ENCODE measurements around the gene TMEM238. TPM values are rescaled to one million over a fixed set of nuclear protein-coding genes. Genes with fewer than 3 reads are reported as not detected.

The TMEM238 gene
- total and polyA plus RNA-seq, 9 of the 15 experiments (the other 6 are each of a cell fraction or from before 2014, with no cell fraction given): 0.18 to 5.1 (median 1.3) TPM; not detected in 4

GRCh38 chr19:55368701-55369563 lies 15.2 kb downstream of the TMEM238 start (continued):
- TF ChIP-seq HMBOX1 (IDR thresholded peaks at IDR 0.05) (no peak), ZNF174 (CRISPR knock-in tag; IDR thresholded peaks at IDR 0.05) (no peak), GABPB2 (CRISPR knock-in tag; conservative IDR thresholded peaks at IDR 0.05) (no peak), ZNF24 (IDR thresholded peaks at IDR 0.05) (no peak), HLTF (IDR thresholded peaks at IDR 0.05) (no peak), L3MBTL2 (IDR thresholded peaks at IDR 0.05) (no peak), MBD1 (CRISPR knock-in tag; IDR thresholded peaks at IDR 0.05) (no peak), NCOA6 (IDR thresholded peaks at IDR 0.05) (peak; percentile 82), SRSF1 (IDR thresholded peaks at IDR 0.05; ENCODE audit: low read depth, low read length) (no peak), REST (IDR thresholded peaks at IDR 0.05; ENCODE audit: borderline replicate concordance) (no peak), REST (CRISPR knock-in tag; IDR thresholded peaks at IDR 0.05; ENCODE audit: low read depth) (no peak), ZNF12 (CRISPR knock-in tag; IDR thresholded peaks at IDR 0.05) (no peak), CHCHD3 (CRISPR knock-in tag; IDR thresholded peaks at IDR 0.05) (no peak), CEBPZ (IDR thresholded peaks at IDR 0.05; ENCODE audit: borderline replicate concordance, low read depth, low read length) (no peak), KAT2B (IDR thresholded peaks at IDR 0.05; ENCODE audit: low read depth, low read length) (no peak)

All from K562 (cell line).